H54 (cell line): Measurements from ENCODE around the gene ALDH1A3.

Experiments used
- DNase-seq: peaks from one replicate; pipeline ENCODE4 v3.0.0; 2011; ENCODE audit warnings: low spot score, mixed read lengths; ENCODE audit not compliant: insufficient read length
- FAIRE-seq: peaks from 3 replicates; lab custom pipeline; 2011; peaks lifted over from hg19 to GRCh38; lab: Jason Lieb, UNC
- POLR2A ChIP-seq: IDR thresholded peaks from 2 replicates; pipeline ENCODE4 v1.6.1; 2011; ENCODE audit warnings: low read depth, mild to moderate bottlenecking, low read length

Gene ALDH1A3

DNA sequence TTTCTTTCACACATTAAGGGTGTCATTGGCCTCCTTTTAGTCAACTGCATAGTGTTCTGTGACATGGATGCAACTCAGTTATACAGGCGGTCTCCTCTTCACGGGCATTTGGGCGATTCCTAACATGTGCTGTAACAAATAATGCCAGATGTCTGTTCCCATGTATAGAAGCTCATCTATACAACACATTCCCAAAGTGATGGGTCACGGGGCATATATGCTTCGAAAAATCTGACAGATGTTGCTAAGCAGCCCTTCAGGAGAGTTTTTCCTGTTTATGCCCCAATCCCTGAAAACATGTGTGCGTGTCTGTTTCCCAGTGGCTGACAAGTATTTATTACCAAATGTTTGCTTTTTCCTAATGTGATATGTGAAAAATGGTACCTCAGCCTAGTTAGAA lies 65.4 kb downstream of the ALDH1A3 start:
- no peak for TF ChIP-seq POLR2A
- FAIRE-seq (no peak), DNase-seq (no peak)

DNA sequence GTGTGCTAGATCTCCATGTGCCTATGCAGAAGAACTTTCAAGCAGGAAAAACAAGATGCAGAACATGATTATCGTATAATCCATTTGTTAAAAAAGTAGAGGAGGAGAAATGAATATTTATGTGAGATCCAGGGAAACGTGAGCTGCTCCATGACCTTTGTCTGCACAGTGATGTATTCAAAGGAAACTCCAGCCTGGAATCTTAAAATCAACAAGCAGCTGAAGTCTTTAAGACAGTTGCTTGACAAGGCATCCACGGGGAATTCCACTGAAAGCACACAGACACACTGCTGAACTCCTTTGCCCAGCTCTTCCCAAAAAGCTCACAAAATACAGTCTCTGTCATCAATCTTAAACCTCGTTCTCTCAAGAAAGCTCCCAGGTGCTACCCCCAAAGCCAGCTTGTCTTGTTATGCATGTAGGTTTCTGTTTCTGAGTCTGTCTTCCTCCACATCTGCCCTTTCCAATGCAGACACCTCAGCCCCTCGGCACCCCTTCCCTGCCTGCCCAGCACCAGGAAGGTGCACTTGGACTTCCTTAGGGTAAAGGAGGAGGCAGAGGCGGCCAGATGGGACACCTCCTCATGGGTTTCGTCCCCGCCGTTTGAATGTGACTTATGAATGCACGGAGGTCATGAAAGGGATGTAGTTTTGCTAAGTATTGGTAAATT lies 68.3 kb downstream of the ALDH1A3 start:
- TF ChIP-seq POLR2A = no peak
- FAIRE-seq = no peak

DNA sequence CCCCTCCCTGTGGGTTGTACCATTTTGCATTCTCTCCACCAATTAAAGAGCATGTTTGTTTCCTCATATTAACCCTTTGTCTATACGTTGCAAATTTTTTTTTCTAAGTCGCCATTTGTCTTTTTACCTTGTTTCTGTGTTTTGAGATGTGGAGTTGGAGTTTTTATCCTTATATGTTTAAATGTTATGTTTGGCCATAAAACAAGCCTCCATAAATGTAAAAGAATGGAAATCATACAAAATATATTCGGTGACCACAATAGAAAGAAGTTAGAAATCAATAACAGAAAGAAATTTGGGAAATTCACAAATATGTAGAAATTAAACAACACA lies 68.8 kb downstream of the ALDH1A3 start:
- FAIRE-seq = no peak
- no peak for DNase-seq
- TF ChIP-seq POLR2A = no peak

More for the DNA sequence above, 68.3 kb downstream of the ALDH1A3 start:
- no peak for DNase-seq

- FAIRE-seq = no peak
- no peak for DNase-seq
- TF ChIP-seq POLR2A = no peak
Observed at GRCh38 chr15:100949691-100950090, 70.1 kb downstream of the ALDH1A3 start.

DNA sequence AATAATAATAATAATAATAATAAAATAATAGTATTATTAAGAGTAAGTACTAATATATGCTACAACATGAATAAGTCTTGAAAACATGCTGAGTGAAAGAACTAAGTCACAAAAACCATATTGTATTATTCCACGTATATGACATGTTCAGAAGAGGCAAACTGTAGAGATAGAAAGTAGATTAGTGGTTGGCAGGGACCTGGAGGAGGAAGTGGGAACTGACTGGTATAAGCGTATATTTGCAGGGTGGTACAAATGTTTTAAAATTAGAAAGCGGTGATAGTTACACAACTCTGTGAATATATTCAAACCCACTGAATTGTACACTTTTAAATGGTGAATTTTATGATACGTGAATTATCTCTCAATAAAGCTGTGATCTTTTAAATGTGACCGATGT lies 72.3 kb downstream of the ALDH1A3 start:
- FAIRE-seq (no peak), DNase-seq (no peak)
- TF ChIP-seq POLR2A = no peak

DNA sequence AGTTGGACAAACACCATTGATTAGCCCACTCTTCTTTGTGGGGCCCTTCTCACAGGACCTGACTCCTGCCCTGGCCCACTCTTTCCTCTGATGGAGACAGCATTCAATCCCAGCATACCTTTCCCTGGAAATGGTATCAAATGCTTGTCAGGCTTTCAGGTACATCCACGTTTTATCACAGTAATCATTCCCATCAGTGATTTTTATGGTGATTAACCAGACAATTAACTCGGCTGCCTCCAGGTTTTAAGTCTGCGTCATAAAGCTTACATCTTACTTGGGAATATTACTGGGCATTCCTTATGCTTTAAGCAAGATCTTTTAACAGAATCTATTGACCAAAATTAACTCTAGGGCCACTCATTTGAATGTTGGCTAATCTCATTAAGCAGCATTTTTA lies 72.9 kb downstream of the ALDH1A3 start:
- TF ChIP-seq POLR2A = no peak

DNA sequence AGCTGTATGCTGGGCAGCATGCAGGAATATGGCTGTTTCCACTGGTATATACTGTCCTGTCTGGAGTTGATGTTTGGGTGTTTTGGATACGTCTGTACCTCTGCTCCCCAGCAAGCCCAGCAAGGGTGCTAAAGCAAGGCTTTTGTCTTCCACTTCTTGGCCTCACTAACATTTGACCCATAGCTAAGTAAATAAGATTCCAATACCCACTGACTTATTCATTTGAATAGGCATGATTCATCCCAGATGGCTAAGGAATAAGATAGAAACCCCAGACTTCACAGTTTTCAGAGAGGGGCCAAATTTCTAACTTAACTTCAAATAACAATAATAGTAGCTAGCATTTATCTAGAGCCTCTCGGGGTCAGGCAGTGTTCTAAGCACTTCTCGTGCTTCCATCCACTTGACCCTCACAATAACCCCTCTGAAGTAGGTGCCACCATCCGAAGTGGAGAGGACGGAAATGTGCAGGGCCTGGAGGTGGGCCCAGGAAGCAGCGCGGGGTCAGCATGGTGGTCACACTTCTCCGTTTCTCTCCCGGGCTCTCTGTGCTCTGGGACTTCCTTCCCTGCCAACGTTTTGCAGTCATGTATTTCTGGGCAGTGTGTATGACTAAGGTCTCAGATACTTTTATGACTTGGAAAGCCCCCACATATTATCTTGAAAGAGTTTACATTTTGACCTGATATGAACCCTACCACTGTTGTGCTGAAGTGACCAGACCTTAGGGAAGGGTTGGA lies 78.9 kb downstream of the ALDH1A3 start:
- TF ChIP-seq POLR2A = no peak
- FAIRE-seq = peak; percentile 80
- peak; percentile 31 for DNase-seq

More for the DNA sequence above, 72.9 kb downstream of the ALDH1A3 start:
- FAIRE-seq (no peak), DNase-seq (no peak)

- TF ChIP-seq POLR2A = no peak
- DNase-seq = peak; percentile 55
- peak; percentile 84 for FAIRE-seq
Observed at GRCh38 chr15:100959066-100960050, 79.7 kb downstream of the ALDH1A3 start.
